Neural crest cell (in vitro differentiated cells): Measurements from ENCODE around the gene SAG. TPM values are rescaled to one million over a fixed set of nuclear protein-coding genes. Genes with fewer than 3 reads are reported as not detected.

Experiments
- DNase-seq: peaks from one replicate; pipeline ENCODE4 v3.0.0; 2021; ENCODE audit warnings: low read depth, mixed read lengths, low spot score
- H3K27ac Mint-ChIP-seq: one replicate; pipeline ENCODE4 v1.8.0; 2021; ENCODE audit warnings: mild to moderate bottlenecking, mixed read lengths; ENCODE audit not compliant: unreplicated experiment
- H3K27me3 Mint-ChIP-seq: 2 replicates; pipeline ENCODE4 v1.8.0; 2021; ENCODE audit warnings: low read depth, mild to moderate bottlenecking, mixed read lengths
- H3K36me3 Mint-ChIP-seq: 2 replicates; pipeline ENCODE4 v1.8.0; 2021; ENCODE audit warnings: low read depth, mild to moderate bottlenecking, mixed read lengths
- H3K4me1 Mint-ChIP-seq: 2 replicates; pipeline ENCODE4 v1.8.0; 2021; ENCODE audit warnings: mixed read lengths
- H3K4me3 Mint-ChIP-seq: one replicate; pipeline ENCODE4 v1.8.0; 2021; ENCODE audit warnings: mild to moderate bottlenecking, mixed read lengths
- H3K9me3 Mint-ChIP-seq: 2 replicates; pipeline ENCODE4 v1.8.0; 2021; ENCODE audit warnings: mixed read lengths
- total RNA-seq: library from RNA; stranded (reverse); gene quantifications from 2 replicates; pipeline ENCODE4 v1.2.1, GENCODE V29; 2021
- TF ChIP-seq, protein P1 (sequence below): fragments of 200-600 bp; sonication (generic); conservative IDR thresholded peaks from 2 replicates; pipeline ENCODE4 v1.5.0; 2021; ENCODE audit warnings: antibody characterized with exemption, mild to moderate bottlenecking

SAG gene
- total RNA-seq, 1 donor from 2014 or later = not detected

- H3K27ac Mint-ChIP-seq = no peak overlapping the region
- peaks cover 6% of the 10 kb centered on the region for H3K36me3 Mint-ChIP-seq
- no peaks in the 10 kb centered on the region for H3K9me3 Mint-ChIP-seq
These were observed 82.0 kb downstream of the SAG start for GRCh38 chr2:233389601-233390125.

DNA sequence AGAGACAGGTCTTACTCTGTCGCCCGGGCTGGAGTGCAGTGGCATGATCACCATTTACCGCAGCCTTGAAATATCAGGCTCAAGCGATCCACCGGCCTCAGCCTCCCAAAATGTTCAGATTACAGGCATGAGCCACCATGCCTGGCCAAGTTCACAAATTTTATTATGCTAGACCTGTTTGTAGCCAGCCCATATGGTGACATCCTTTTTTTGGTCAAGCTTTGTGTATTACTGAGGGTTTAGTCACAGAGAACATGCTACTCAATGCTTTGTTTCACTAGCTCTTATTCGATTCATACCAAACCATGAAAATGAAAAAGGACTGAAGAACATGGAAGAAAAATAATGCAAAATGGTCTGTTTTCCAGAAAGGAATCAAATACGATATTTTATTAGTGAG lies 88.1 kb downstream of the SAG start:
- Mint-ChIP-seq H3K27me3 (no peaks in the 10 kb centered on the region), H3K4me3 (no peak overlapping the region), H3K36me3 (peaks cover 5% of the 10 kb centered on the region), H3K4me1 (no peaks in the 10 kb centered on the region), H3K9me3 (no peaks in the 10 kb centered on the region), H3K27ac (no peak overlapping the region)
- DNase-seq = no peak
- TF ChIP-seq, protein P1, sequence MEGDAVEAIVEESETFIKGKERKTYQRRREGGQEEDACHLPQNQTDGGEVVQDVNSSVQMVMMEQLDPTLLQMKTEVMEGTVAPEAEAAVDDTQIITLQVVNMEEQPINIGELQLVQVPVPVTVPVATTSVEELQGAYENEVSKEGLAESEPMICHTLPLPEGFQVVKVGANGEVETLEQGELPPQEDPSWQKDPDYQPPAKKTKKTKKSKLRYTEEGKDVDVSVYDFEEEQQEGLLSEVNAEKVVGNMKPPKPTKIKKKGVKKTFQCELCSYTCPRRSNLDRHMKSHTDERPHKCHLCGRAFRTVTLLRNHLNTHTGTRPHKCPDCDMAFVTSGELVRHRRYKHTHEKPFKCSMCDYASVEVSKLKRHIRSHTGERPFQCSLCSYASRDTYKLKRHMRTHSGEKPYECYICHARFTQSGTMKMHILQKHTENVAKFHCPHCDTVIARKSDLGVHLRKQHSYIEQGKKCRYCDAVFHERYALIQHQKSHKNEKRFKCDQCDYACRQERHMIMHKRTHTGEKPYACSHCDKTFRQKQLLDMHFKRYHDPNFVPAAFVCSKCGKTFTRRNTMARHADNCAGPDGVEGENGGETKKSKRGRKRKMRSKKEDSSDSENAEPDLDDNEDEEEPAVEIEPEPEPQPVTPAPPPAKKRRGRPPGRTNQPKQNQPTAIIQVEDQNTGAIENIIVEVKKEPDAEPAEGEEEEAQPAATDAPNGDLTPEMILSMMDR = no peak

More at GRCh38 chr2:233389601-233390125, 82.0 kb downstream of the SAG start:
- Mint-ChIP-seq H3K27me3 (no peaks in the 10 kb centered on the region), H3K4me3 (no peak overlapping the region), H3K4me1 (peaks cover 27% of the 10 kb centered on the region)
- TF ChIP-seq, protein P1 = no peak
- DNase-seq = no peak

Other genes starting within 250 kb of the SAG start
- gene INPP5D, start 247.5 kb upstream of the SAG start, total RNA-seq = 0.28 and 0.30 TPM in 2 replicates
- 26.9 and 28.2 TPM in 2 replicates for gene ATG16L1, start 56.1 kb upstream of the SAG start, total RNA-seq
- gene DGKD, start 46.7 kb downstream of the SAG start, total RNA-seq = 48.7 and 58.6 TPM in 2 replicates